DOHH2 (cell line): ENCODE results near the gene CERK.
A peak's percentile ranks its signal among the peaks of the same experiment; 100 is the strongest.

Source experiments
- CTCF ChIP-seq: fragments of 200-600 bp; sonication (generic); IDR thresholded peaks from one replicate; pipeline ENCODE4 v1.5.1; 2014; ENCODE audit warnings: antibody characterized with exemption, mild to moderate bottlenecking, low read depth, low read length; ENCODE audit not compliant: poor library complexity, severe bottlenecking
- EZH2phosphoT487 ChIP-seq: fragments of 200-600 bp; sonication (generic); IDR thresholded peaks from 2 replicates; pipeline ENCODE4 v1.6.1; 2017; ENCODE audit warnings: borderline replicate concordance, mild to moderate bottlenecking, antibody characterized with exemption, low read length, moderate library complexity, mixed read lengths

DNA sequence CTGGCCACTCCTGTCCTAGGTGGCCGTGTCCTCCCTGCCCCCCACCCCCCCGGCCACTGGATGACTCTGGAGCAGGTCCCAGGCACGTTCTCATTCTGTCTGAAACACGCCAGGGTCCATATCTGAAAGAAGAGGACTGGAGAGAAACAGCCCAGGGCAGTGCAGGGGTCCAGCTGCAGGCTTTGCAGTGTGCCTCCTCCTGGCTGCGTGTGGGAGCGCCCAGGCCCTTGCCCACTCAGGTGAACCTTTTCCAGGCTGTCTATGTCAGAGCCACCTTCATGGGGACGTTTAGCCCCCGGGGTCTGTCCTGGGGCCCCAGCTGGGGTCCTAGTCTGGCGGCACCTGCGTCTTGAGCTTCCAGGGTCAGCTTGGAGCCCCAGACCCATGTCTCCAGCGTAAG, 102.3 kb downstream of the CERK start:
- TF ChIP-seq CTCF (peak; percentile 13), EZH2phosphoT487 (no peak)
